HG03135 (cell line): Measurements from ENCODE around the gene GADL1.

Experiments used
- ATAC-seq: cut with Tn5 transposase; IDR thresholded peaks from one replicate; pipeline ENCODE4 v1.9.1; 2021; ENCODE audit warnings: mild to moderate bottlenecking, moderate library complexity; ENCODE audit not compliant: unreplicated experiment

GADL1 gene

DNA sequence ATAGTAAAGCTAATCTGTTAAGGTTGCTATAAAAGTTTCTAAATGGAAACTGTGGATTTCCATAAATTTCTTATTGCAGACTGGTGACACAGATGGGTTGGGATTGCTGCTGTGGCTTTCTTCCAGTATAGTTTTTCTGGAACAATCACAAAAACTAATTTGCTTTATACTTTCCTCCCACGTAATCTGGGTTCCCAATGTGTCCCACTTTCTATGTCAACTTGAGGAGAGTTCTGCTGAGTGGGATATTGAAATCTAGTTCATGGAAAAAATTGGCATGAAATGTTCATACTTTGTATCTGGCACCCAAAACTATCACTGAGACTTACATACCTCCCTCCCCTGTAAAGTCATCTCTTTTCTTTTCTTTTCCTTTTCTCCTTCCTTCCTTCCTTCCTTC is 161.3 kb downstream of the GADL1 start:
- ATAC-seq, result no peak

DNA sequence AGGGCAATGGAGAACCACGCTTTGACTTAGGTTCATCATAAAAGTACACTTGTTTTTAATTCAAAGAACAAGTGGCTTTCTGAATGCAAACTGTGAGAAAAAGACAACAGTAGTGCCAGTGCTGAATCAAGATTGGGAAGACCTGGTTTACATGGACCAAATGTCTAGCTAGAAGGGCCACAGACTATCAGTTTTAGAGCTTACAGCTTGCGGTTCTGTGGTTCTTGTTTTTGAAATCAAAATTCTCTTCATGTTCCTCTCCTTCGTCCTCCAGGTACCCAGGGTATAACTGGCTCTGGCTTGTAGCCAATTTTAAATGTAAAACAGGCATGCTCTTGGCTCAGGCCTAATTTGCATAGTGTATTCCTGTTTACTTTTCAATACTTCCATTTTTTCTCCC is 163.5 kb downstream of the GADL1 start:
- ATAC-seq, result no peak

GRCh38 chr3:30729936-30730335 is 164.5 kb downstream of the GADL1 start:
- ATAC-seq, result no peak

- no peak for ATAC-seq
Observed at GRCh38 chr3:30729512-30729911, 164.9 kb downstream of the GADL1 start.

DNA sequence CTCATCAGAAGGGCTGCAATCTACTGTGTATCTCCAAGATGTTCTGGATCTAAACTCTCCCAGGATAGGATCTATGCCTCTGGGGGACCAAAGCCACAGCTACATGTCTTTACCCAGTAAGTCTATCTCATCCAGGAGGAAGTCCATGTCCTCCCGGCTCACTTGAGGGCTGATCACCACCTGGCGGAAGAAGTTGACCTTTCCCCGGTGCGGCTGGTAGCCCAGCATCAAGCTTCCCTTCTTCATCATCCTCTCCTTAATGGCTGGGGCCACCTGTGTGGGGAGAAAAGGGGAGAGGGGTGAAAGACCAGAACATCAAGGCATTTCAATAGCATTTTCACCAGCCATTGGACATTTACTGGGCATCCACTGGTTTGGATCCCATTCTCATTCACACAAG is 166.3 kb downstream of the GADL1 start:
- no peak for ATAC-seq

DNA sequence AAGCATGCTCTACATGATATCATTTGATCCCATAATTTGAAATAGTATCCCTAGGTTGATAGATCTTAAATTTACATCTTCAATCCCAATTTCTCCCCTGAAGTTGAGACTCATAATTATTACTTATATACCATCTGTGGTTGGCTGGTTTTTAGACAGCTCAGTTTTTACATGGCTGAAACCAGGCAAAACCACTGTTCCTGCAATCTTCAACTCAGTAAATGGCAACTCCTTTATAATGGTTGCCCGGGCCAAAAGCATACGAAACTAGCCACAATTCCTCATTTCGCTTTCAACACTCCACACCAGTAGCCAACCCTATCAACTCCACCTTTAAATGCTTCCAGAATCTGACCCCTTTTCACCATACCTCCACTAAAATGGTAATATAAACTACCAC is 169.6 kb downstream of the GADL1 start:
- ATAC-seq, result no peak

DNA sequence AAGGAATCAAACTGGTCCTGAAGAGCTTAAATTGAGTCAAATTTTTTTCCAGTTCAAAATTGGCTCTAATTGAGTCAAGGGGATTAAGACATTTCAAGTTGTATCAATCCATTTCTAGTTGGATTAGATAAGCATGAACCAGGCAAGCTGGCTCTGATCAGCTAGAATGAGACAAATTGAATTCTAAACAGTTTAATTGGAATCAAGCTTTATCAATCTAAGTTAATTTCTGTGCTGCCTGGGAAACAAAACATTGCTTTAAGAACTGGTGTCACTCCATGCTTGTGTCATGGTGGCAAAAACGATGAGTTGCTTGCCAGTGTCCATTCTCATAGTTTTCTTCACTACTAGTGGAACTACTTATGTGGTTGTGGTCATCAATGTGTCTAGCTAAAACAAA is 171.2 kb downstream of the GADL1 start:
- no peak for ATAC-seq

- no peak for ATAC-seq
Observed at GRCh38 chr3:30721314-30721634, 173.2 kb downstream of the GADL1 start.

GRCh38 chr3:30720586-30721313 is 173.7 kb downstream of the GADL1 start:
- ATAC-seq, result no peak

- ATAC-seq, result no peak
Observed at GRCh38 chr3:30719536-30719935, 174.9 kb downstream of the GADL1 start.

DNA sequence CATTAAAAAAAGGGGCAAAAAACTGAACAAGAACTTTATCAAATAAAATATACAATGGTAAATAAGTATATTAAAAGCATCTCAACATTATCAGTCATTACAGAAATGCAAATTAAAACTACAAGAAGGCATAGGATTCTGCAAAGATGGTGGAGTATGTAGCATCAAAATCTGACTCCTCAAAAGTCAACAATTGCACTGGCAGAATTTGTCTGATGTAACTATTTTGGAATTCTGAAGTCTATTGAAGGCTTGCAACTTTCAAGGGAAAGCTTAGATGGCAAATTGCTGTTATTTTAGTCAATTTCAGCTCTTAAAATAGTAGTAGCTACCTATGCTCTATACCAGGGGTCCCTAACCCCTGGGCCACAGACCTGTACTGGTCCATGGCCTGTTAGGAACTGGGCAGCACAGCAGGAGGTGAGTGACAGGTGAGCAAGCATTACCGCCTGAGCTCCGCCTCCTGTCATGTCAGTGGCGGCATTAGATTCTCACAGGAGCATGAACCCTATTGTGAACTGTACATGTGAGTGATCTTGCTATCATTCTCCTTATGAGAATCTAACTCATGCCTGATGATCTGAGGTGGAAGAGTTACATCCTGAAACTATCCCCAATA is 180.5 kb downstream of the GADL1 start:
- ATAC-seq, result no peak

DNA sequence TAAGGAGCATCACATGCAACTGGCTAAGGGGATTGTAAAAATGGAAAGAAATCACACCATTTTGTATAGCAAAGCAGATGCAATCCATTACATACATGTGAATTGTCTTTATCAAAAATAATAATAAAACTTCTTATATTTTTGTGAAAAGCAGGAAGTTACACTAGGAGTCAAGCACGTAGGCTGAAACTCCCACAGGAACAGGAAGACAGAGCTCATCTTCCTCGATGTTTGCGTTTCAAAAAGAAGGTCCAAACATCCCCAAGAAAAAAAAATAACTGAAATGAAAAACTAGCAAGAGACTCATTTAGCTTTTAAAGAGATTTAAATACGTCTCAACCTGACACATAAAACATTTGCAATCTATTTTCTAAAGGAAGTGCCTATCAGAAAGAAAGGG is 181.5 kb downstream of the GADL1 start:
- ATAC-seq, result no peak

GRCh38 chr3:30711867-30712266 is 182.6 kb downstream of the GADL1 start:
- no peak for ATAC-seq

- ATAC-seq, result no peak
Observed at GRCh38 chr3:30711151-30711550, 183.3 kb downstream of the GADL1 start.

- ATAC-seq, result no peak
Observed at GRCh38 chr3:30710017-30710416, 184.4 kb downstream of the GADL1 start.

DNA sequence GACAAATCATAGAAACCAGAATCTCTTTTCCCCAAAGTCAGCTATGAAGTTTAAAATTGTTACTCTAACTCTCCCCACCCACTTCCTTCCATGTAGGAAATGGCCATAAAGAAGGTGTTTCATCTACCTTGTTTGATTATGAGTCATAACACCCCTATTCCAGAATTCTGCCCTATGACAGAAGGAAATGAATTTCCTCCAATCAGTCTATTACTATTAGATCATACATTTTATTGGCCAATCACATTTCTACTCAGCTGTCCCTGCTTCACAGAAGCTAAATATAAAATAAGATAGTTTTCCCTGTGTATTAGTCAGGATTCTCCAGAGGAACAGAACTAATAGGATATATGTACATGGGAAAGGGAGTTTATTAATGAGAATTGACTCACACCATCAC is 186.0 kb downstream of the GADL1 start:
- ATAC-seq, result no peak

- ATAC-seq, result no peak
Observed at GRCh38 chr3:30707825-30708224, 186.6 kb downstream of the GADL1 start.

- ATAC-seq, result no peak
Observed at GRCh38 chr3:30704931-30705890, 189.2 kb downstream of the GADL1 start.

GRCh38 chr3:30702828-30703397 is 191.5 kb downstream of the GADL1 start:
- no peak for ATAC-seq

DNA sequence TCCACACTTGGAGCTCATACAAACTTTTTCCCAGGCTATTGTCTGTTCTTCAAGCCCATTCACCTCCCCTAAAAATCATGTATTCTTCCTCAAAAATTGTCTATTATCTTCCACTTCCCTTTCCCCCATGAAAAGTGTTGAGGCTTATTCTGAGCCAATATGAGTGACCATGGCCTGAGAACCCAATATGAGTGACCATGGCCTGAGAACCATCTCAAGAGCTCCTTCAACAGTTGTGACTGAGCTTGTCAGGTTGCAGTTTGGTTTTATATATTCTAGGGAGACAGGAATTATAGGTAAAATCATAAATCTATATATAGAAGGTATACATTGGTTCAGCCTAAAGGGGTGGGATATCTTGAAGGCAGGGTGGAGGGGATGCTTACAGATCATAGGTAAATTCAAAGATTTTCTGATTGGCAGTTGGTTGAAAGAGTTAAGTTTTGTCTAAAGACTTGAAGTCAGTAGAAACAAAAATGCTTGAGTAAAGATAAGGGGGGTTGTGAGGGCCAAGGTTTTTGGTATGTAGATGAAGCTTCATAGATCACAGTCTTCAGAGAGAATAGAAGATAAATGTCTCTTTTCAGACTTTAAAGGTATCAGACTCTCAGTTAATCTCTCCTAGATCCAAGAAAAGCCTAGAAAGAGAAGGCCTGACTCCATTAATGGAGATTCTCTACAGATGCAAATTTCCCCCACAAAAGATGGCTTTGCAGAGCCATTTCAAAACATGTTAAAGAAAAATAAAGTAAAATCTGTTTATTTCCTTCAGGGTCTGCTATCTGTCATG is 192.2 kb downstream of the GADL1 start:
- ATAC-seq, result no peak
